Stimulated activated CD8-positive, alpha-beta memory T cell treated with anti-CD3 and anti-CD28 coated beads, Interleukin-15, amount 100 ng/mL, for 4 hours (primary cell): ENCODE measurements around the gene STAB1.

Experiments
- DNase-seq, 2 donors: peaks; one replicate each; pipeline ENCODE4 v3.0.0-alpha.2; 2020; ENCODE audit warnings: low read depth in 2 of 2

STAB1 gene

DNA sequence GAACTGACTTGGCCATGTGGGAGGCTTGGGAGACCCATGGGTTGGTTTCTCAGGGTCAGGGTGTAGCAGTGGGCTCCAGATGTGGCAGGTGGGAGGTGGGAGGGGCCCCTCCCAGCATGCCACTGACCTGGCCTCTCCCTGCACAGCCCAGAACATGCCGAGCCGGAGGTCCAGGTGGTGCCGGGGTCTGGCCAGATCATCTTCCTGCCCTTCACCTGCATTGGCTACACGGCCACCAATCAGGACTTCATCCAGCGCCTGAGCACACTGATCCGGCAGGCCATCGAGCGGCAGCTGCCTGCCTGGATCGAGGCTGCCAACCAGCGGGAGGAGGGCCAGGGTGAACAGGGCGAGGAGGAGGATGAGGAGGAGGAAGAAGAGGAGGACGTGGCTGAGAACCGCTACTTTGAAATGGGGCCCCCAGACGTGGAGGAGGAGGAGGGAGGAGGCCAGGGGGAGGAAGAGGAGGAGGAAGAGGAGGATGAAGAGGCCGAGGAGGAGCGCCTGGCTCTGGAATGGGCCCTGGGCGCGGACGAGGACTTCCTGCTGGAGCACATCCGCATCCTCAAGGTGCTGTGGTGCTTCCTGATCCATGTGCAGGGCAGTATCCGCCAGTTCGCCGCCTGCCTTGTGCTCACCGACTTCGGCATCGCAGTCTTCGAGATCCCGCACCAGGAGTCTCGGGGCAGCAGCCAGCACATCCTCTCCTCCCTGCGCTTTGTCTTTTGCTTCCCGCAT, 7.9 kb upstream of the STAB1 start:
- DNase-seq = no peak

DNA sequence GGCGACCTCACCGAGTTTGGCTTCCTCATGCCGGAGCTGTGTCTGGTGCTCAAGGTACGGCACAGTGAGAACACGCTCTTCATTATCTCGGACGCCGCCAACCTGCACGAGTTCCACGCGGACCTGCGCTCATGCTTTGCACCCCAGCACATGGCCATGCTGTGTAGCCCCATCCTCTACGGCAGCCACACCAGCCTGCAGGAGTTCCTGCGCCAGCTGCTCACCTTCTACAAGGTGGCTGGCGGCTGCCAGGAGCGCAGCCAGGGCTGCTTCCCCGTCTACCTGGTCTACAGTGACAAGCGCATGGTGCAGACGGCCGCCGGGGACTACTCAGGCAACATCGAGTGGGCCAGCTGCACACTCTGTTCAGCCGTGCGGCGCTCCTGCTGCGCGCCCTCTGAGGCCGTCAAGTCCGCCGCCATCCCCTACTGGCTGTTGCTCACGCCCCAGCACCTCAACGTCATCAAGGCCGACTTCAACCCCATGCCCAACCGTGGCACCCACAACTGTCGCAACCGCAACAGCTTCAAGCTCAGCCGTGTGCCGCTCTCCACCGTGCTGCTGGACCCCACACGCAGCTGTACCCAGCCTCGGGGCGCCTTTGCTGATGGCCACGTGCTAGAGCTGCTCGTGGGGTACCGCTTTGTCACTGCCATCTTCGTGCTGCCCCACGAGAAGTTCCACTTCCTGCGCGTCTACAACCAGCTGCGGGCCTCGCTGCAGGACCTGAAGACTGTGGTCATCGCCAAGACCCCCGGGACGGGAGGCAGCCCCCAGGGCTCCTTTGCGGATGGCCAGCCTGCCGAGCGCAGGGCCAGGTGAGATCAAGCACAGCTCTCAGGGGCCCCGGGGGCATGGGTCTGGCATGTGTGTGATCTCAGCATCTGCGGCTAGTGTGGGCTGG, 7.1 kb upstream of the STAB1 start:
- no peak for DNase-seq

DNA sequence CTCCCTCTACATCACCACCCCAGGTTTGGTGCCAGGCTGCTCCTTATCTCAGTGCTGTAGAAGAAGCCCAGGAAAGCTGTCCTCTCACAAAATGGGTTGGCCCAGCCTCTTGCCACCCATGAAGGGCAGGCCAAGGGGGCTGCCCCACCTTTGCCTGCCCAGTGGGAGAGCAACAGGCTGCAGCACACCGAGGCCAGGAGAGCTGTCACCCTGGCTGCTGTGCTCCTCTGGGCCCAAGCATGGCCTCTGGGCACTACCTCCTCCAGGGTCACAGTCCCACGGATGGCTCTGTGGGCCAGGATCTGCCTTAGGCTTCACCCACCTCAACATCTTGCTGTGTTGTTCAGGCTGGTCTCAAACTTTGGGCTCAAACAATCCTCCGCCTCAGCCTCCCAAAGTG, 6.4 kb upstream of the STAB1 start:
- no peak for DNase-seq

DNA sequence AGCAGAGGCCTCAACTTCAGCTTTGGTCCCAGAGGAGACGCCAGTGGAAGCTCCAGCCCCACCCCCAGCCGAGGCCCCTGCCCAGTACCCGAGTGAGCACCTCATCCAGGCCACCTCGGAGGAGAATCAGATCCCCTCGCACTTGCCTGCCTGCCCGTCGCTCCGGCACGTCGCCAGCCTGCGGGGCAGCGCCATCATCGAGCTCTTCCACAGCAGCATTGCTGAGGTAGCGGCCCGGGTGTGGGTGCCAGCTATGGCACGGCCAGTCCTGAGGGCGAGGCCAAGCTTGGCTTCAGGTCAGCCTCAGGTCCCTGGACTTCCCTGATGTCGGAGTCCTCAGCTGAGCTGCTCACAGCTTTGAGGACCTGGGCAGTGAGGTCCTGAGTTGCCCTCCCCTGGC, 5.7 kb upstream of the STAB1 start:
- no peak for DNase-seq

DNA sequence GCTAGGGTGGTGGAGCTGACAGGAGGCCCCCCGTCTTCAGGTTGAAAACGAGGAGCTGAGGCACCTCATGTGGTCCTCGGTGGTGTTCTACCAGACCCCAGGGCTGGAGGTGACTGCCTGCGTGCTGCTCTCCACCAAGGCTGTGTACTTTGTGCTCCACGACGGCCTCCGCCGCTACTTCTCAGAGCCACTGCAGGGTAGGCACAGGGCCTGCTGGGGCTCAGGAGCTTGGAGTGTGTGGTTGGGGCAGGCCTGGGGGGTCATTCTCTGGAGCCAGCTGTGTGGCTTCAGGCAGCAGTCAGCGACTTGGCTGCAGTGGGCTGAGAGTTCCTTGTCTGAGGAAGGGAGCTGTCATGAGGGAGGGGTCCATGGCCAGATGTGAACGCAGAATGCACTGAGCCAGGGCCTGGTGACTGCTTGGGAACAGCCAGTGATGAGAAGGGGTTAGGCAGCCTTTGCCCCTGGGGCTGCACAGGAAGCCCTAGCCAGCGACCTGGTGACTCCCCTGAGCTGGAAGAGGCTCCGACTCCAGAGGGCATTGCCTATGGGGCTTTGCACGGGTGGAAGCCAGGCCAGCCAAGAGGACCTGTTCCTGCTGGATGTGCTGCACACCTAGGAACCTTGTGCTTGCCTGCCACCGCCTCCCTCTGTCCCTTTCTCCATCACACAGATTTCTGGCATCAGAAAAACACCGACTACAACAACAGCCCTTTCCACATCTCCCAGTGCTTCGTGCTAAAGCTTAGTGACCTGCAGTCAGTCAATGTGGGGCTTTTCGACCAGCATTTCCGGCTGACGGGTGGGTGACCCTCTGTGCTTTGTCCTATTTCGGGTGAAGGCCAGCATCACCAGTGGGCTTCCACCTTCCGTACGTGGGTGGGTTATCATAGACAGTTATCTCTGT, 4.9 kb upstream of the STAB1 start:
- no peak for DNase-seq

DNA sequence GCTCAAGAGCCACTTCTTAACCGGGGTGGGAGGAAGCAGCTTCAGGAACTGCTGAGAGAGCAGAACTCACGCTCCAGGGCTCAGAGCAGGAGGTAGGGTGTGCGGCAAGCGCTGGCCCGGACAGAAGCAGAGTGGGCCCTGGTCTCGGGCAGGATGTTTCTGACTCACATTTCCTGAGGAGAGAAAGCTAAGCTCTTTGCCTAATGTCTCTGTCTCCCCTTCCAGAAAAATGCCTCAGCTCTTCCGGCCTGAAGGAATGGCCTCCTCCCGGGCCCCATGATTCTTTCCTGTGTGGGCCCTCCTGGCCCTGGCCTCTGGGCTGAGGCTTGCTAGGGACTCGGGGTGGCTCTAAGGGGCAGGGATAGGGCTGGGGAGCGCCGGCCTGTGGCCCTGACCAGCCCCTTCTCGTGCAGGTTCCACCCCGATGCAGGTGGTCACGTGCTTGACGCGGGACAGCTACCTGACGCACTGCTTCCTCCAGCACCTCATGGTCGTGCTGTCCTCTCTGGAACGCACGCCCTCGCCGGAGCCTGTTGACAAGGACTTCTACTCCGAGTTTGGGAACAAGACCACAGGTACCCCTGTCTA, 4.1 kb upstream of the STAB1 start:
- no peak for DNase-seq

DNA sequence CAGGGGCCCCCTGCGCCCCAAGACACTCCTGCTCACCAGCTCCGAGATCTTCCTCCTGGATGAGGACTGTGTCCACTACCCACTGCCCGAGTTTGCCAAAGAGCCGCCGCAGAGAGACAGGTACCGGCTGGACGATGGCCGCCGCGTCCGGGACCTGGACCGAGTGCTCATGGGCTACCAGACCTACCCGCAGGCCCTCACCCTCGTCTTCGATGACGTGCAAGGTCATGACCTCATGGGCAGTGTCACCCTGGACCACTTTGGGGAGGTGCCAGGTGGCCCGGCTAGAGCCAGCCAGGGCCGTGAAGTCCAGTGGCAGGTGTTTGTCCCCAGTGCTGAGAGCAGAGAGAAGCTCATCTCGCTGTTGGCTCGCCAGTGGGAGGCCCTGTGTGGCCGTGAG, 3.1 kb upstream of the STAB1 start:
- no peak for DNase-seq

DNA sequence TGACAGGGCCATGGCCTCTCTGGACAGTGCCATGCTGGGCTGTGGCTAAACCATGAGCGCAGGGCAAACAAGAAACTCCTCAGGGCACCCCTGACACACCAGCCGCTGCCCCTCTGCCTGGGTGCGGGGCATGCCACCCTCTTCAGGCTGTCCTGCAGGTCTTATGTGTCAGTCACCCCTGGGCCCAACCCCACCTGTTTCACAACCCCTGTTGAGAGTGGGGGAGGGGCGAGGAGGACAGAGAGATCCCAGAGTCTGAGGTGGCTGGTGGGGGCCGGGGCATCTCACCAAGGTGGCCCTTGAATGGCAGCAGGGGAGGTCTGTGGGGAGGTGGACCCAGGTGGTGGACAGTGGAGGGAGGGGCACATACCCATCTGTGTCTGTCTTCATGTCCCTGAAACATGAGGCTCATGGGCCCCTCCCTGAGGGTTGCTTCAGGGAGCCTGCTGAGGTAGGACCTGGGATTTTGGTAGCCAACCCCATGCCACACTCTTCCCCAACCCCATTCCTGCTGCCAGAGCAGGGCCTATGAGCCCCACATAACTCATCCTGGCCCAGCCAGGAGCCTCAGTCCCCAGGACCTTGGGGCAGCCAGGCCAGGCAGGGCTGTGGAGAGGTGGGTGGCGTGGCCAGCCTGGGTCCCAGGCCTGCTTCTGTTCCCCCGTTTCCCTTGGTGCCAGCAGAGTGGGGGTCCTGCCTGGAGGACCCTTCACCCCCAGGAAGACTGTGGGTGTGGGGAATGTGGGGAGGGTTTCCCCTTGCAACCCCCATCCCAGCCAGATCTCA, 1.7 kb upstream of the STAB1 start:
- no peak for DNase-seq

DNA sequence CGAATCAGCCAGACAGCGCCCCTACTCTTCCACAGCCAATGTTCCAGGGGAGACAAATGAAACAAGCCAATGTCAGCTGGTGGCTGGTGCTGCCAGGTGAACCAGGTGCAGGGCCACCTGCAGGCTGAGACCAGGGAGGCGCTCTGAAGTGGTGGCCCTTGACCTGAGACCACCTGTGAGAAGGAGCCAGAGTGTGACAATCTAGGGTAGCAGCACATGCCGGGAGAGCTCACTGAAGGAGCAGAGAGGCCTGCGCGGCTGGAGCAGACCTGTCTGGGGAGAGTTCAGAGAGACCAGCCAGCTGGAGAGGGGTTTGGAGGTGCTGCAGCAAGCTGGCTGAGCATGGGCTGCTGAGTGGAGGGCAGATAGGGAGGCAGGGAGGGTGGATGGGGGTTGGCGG, 693 bp upstream of the STAB1 start:
- DNase-seq = no peak

DNA sequence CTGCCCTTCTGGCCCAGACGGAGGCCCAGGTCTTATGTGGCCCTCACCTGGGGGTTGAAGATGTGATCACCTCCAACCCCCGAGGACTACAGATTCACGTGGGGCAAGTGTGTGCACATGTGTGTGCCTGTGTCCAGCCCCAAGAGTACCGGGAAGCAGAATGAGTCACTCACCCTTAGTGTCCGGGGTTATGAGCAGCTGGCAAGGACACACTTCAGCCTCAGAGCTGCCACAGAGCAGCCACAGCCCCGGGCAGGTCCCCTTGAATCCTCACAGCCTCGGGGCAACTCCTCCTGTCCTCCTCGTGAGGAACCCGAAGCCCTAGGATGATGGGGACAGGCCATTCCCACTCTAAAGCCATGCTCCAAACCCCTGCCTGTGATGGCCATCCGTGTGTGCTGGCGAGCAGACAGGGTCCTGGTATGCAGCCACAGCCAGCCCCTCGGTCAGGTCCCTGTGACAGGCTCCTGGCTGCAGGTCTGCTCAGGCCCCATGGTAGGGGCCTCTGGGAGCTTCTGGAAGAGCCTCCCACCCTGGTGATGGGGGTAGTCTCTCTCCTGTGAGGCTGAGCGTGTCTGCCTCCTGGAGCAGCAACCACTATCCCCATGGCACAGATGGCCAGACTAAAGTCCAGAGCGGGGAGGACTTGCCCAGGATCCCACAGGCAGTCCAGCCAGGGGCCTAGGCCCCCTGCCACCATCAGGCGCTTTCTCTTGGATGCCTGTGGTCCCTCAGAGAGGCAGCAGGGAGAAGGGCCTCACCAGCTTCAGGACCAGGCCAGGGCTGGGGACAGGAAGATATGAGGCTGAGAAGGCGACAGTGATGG, 852 bp downstream of the STAB1 start:
- no peak for DNase-seq

DNA sequence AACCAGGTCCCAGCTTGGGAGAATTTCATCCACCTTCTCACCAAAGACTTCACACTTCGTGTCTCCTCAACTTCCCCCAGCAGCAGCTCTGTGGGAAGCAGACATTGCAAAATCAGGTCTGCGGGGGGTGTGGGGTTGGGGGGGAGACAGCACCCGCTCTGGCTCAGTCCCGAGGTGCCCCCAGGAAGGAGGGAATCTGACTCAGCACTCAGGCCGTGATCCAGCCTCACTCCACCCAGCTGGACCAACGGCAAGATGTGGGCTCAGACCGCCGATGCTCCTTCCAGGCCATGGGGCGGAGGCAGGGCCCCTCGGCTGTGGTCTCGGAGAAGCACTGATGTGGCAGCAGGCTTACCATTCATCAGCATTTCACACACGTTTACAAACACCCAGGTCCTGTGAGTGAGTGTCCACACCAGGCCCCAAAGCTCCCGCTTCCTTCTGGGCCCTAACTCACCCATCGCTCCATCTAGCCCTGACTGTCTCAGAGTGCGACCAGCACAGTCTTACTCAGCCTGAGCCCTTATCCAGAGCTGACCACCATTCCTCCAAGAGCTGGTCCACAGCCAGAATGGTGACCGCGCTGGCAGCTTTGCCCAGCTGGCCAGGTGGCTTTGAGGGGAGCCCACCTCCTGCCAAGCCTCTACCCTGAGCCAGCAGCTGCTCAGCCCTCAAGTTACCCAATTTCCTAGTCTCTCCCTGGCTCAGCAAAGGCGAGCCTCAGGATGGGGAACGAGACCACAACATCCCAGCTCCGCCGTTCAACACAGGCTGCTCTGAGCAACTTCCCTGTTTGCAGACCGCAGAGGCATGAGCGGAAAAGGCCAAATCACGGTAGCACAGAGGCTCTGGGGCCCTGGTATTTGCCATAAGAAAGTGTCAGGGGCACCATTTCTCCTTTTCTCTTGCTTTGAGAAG, 3.3 kb downstream of the STAB1 start:
- DNase-seq = no peak

DNA sequence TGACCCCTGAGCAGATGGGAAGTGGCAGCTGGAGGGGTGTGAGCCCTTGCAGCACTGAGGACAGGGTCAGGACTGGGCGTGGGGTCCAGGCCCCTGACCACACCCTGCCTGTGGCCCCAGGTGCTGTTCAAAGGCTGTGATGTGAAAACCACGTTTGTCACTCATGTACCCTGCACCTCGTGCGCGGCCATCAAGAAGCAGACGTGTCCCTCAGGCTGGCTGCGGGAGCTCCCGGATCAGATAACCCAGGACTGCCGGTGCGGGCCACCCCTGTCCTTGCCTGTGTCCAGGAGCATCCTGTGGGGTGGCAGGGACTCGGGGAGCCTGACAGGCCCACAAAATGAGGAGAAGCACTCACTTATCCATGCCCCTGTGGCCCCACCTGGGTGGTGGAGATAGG, 5.9 kb downstream of the STAB1 start:
- DNase-seq = no peak

DNA sequence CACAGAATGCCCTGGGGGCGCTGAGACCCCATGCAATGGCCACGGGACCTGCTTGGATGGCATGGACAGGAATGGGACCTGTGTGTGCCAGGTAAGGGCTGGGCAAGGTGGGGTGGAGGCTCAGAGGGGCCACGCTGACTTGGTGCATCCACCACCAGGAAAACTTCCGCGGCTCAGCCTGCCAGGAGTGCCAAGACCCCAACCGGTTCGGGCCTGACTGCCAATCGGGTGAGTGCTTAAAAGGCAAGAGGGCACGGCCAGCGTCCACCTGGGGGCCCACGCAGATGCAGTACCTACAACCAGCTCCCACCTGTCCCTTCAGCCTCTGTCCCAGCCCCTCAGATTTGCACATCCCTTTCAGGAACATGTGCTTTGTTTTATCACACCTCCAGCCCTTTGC, 6.9 kb downstream of the STAB1 start:
- DNase-seq = no peak

DNA sequence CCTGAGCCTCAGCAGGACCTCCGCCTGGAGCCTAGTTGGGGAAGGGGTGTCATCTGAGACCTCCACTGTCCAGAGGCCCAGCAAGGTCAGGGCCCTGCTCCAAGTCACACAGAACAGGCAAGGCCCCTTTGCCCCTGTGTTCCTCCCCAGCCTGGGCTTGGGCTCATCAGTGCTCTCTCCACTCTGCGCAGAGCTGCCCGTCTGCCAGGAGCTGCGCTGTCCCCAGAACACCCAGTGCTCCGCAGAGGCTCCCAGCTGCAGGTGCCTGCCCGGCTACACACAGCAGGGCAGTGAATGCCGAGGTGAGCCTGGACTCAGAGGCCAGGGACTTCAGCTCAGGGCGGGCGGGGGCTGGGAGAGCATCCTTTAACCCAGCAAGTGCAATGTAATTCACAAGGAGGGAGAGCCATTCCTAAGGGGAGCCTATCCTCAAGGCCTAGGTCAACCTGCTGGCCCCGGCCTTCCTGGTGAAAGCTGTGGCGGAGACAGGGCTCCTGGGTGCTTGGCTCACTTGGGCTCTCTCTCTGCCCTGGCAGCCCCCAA, 7.7 kb downstream of the STAB1 start:
- no peak for DNase-seq

DNA sequence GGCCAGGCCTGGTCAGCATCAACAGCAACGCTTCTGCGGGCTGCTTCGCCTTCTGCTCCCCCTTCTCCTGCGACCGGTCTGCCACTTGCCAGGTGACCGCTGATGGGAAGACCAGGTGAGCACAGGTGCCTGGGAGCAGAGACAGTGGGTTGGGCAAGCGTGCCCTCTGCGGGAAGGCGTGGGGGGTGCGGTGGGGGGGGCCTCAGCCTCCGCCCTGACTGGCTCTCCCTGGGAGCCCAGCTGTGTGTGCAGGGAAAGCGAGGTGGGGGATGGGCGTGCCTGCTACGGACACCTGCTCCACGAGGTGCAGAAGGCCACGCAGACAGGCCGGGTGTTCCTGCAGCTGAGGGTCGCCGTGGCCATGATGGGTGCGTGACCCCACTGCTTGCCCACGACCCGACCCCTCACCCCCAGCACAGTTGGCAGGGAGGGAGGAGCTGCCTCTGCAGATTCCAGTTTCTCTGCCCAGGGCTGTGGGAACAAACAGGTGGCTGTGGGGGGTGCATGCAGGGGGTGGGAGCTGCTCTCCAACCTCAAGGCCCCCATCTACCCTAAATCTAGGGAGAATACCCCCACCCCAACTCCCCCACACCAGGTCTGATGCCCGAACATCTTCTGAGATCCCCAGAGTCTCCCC, 8.8 kb downstream of the STAB1 start:
- DNase-seq = no peak

DNA sequence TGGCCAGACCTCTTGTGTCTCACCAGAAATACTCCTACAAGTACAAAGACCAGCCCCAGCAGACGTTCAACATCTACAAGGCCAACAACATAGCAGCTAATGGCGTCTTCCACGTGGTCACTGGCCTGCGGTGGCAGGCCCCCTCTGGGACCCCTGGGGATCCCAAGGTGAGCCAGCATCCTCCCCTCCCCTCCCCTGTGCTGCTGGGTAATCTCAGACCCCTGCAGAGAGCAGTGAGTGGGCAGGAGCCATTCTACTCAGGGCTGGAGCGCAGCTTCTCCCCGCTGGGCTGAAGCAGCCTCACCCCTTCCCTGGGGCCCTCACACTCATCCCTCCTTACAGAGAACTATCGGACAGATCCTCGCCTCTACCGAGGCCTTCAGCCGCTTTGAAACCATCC, 9.8 kb downstream of the STAB1 start:
- no peak for DNase-seq

DNA sequence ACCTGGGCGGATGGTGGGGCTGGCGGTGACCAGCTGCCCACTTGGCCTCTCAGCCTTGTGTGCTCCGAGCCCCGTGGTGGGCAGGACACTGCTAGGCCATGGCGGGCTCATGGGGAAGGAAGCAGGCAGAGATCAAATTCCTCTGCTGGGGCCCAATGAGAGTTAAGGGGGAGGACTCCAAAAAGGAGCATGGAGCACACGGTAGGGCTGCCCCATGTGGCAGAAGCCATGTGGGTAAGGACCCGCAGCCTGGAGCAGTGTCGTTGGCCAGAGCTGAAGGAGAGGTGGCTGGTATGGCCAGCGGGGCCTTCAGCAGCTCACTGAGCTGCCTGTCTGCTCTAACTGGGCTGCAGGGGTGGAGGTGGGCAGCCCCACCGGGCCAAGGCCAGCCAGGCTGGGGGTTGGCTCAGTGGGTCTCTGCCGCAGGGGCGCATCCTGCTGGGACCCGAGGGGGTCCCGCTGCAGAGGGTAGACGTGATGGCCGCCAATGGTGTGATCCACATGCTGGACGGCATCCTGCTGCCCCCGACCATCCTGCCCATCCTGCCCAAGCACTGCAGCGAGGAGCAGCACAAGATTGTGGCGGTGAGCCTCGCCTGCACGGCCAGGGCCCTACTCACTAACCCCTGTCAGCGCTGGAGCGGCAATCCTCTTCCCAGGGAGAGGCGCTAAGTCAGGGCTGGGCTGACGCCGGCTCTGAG, 11.3 kb downstream of the STAB1 start:
- no peak for DNase-seq

DNA sequence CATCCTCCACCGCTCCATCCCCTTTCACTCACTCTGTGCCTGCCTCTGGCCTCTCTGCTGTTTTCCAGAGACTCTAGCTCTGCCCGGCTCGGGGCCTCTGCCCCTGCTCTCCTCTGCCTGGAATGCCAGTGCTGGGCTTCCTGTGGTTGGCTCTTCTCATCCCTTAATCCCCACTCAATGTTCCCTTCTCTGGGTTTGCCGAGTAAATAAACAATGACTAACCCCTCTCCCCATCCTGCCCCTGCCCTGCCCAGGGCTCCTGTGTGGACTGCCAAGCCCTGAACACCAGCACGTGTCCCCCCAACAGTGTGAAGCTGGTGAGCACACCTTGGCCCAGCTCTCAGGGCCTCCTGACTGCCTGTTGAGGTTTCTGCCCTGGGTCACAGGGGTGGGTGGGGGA, 12.2 kb downstream of the STAB1 start:
- no peak for DNase-seq
